HG02798 (cell line): Measurements from ENCODE around the gene LACC1.

Source experiments
- ATAC-seq: cut with Tn5 transposase; IDR thresholded peaks from one replicate; pipeline ENCODE4 v1.9.1; 2021; ENCODE audit warnings: mild to moderate bottlenecking; ENCODE audit not compliant: unreplicated experiment, poor library complexity

LACC1 gene

GRCh38 chr13:43938449-43938848 is 58.7 kb downstream of the LACC1 start:
- ATAC-seq = no peak

- no peak for ATAC-seq
These were observed 59.4 kb downstream of the LACC1 start for GRCh38 chr13:43939086-43939485.

- ATAC-seq = no peak
These were observed 62.6 kb downstream of the LACC1 start for GRCh38 chr13:43942286-43942685.
